ENCODE measurements around the gene SLC37A4. TPM values are rescaled to one million over a fixed set of nuclear protein-coding genes. Genes with fewer than 3 reads are reported as not detected.
A peak's percentile ranks its signal among the peaks of the same experiment; 100 is the strongest.
"Not testable (repeated sequence)": the region's sequence is repeated elsewhere in the genome, so short reads cannot be mapped to it uniquely, and the experiment has no call there.

SLC37A4 gene
- total RNA-seq, 4 donors from 2014 or later, result 18.2 to 253 (median 209) TPM

- Histone ChIP-seq H3K4me3 (no peak overlapping the region), H3K27ac (no peak overlapping the region), H3K36me3 (no peaks in the 10 kb centered on the region), H3K9me3 (no peaks in the 10 kb centered on the region), H3K27me3 (no peaks in the 10 kb centered on the region), H3K4me1 (peaks cover 0 to 15% (median 8%) of the 10 kb centered on the region in 4 donors)
- TF ChIP-seq POLR2A (IDR thresholded peaks at IDR 0.05), result no peak
- no peak for TF ChIP-seq CTCF (IDR thresholded peaks at IDR 0.05)
- DNase-seq, result no peak
Observed at GRCh38 chr11:119061256-119061655, 30.6 kb upstream of the SLC37A4 start.

DNA sequence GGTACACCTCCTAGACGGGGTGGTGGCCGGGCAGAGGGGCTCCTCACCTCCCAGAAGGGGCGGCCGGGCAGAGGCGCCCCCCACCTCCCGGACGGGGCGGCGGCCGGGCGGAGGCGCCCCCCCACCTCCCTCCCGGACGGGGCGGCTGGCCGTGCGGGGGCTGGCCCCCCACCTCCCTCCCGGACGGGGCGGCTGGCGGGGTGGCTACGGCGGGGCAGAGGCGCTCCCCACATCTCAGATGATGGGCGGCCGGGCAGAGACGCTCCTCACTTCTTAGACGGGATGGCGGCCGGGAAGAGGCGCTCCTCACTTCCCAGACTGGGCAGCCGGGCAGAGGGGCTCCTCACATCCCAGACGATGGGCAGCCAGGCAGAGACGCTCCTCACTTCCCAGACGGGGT lies 28.5 kb upstream of the SLC37A4 start:
- Histone ChIP-seq H3K4me1 (peaks cover 0 to 23% (median 9%) of the 10 kb centered on the region in 4 donors), H3K36me3 (peaks cover 0 to 13% (median 0%) of the 10 kb centered on the region in 3 donors)
- H3K9me3 ChIP-seq, H3K27ac ChIP-seq, H3K4me3 ChIP-seq, DNase-seq, H3K27me3 ChIP-seq: not testable (repeated sequence)

DNA sequence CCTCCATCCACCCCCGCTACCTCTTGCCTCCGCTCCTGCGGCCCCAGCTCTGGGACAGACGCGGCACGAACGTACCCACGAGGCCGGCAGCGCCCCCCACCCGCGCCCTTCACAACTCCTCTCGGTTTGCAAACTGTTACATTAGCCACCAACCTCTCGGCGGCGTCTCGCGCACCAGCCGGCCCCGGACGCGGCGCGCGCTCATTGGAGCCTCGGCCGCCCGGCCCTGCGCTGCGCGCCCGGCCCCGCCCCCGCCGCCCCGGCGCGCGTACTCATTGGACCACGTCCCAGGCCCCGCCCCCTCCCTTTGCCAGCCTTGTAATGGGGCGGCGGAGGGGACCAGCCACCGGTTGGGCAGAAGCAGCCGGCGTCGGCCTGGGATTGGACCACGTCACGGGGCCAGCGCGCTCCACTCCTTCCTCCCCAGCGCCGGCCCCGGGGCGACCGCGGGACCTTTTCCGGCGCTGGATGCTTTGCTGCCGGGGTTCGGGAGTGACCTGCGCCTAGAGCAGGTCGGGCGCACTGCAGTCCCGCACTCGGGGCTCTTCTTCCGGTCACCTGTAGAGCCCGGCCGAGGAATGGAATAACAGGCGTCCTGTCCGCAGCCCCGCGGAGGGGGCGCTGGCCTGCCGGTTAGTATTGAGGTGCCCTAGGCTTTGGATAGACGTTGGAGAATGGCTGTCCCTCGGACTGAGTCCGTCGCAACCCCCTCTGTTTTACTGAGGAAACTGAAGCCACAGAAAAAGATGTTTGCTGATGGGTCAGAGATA lies 26.5 kb upstream of the SLC37A4 start, which contains the start of gene HYOU1:
Gene HYOU1, minus strand, starts transcription at position 206 of the 770 bp plus-strand sequence. CDS start 1,045 bp downstream, outside the sequence.
- DNase-seq, result peak; percentile 100
- Histone ChIP-seq H3K4me3 (peak within 1 kb of the TSS; percentile 80 to 100 (median 98)), H3K9me3 (no peaks in the 10 kb centered on the region), H3K27ac (peak within 1 kb of the TSS; percentile 87 to 94 (median 92)), H3K27me3 (no peaks in the 10 kb centered on the region), H3K36me3 (peaks cover 0 to 33% (median 0%) of the 10 kb centered on the region in 3 donors), H3K4me1 (peaks cover 0 to 23% (median 9%) of the 10 kb centered on the region in 4 donors)
- TF ChIP-seq CTCF (IDR thresholded peaks at IDR 0.05) (peak in 3 of 6 experiments; percentile 29 to 41 (median 36)), POLR2A (IDR thresholded peaks at IDR 0.05) (peak; percentile 61 to 70)

DNA sequence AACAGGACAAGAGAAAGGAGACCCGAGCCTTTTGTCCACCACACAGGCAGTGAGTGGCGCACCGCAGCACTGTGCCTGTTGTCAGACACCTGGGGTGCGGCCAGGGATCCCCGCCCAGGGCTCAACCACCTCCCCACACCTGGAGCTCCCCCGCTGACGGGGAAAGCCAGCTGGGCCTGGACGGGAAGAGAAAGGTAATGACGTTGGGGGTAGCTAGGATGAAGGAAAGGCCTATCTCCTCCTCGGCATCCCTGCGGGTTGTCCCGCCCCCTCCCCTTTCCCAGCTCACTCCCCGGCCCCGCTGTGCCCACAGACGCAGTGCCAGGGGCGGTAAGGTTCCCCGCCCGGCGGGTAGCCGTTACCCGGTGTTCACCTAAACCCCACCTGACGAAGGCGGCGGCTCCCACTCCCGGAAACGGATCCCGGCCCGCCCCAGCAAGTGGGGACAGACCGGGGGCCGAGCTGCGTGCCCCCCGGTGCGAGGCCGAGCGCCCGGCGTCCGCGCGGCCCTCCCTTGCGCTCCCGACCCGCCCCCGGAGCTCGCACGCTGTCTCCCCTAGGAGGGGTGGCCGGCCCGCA lies 25.8 kb upstream of the SLC37A4 start:
- Histone ChIP-seq H3K27me3 (no peaks in the 10 kb centered on the region), H3K36me3 (peaks cover 0 to 40% (median 0%) of the 10 kb centered on the region in 3 donors), H3K4me3 (peak overlapping the region; percentile 80 to 100 (median 98)), H3K4me1 (peaks cover 0 to 23% (median 9%) of the 10 kb centered on the region in 4 donors), H3K27ac (peak overlapping the region; percentile 87 to 94 (median 92)), H3K9me3 (no peaks in the 10 kb centered on the region)
- TF ChIP-seq POLR2A (IDR thresholded peaks at IDR 0.05) (no peak), CTCF (IDR thresholded peaks at IDR 0.05) (peak in 1 of 6 experiments; percentile 9)
- DNase-seq, result peak; percentile 46 to 74 (median 72)

- Histone ChIP-seq H3K36me3 (peaks cover 0 to 46% (median 0%) of the 10 kb centered on the region in 3 donors), H3K27me3 (no peaks in the 10 kb centered on the region), H3K4me3 (peak overlapping the region; percentile 80 to 100 (median 98)), H3K27ac (peak overlapping the region in 3 of 4 donors; percentile 87 to 94 (median 90)), H3K4me1 (peaks cover 0 to 23% (median 9%) of the 10 kb centered on the region in 4 donors), H3K9me3 (no peaks in the 10 kb centered on the region)
- TF ChIP-seq POLR2A (IDR thresholded peaks at IDR 0.05) (no peak), CTCF (IDR thresholded peaks at IDR 0.05) (no peak)
- DNase-seq, result no peak
Observed at GRCh38 chr11:119055901-119056300, 25.2 kb upstream of the SLC37A4 start.

GRCh38 chr11:119054418-119054817 lies 23.7 kb upstream of the SLC37A4 start:
- TF ChIP-seq CTCF (IDR thresholded peaks at IDR 0.05), result no peak
- TF ChIP-seq POLR2A (IDR thresholded peaks at IDR 0.05), result no peak
- Histone ChIP-seq H3K4me1 (peaks cover 0 to 23% (median 9%) of the 10 kb centered on the region in 4 donors), H3K9me3 (no peaks in the 10 kb centered on the region), H3K36me3 (peaks cover 0 to 59% (median 0%) of the 10 kb centered on the region in 3 donors), H3K27ac (no peak overlapping the region), H3K4me3 (no peak overlapping the region), H3K27me3 (no peaks in the 10 kb centered on the region)
- no peak for DNase-seq

Measured in Peyer's patch (tissue), 4 donors.